ENCODE results near the gene ZBTB20.

- no peak for TF ChIP-seq CTCF (conservative IDR thresholded peaks at IDR 0.05; ENCODE audit: low read depth, low read length)
- no peak for TF ChIP-seq EZH2phosphoT487 (IDR thresholded peaks at IDR 0.05; ENCODE audit: borderline replicate concordance, low read length)
Measured at GRCh38 chr3:114716126-114716525, 431.0 kb downstream of the ZBTB20 start.

All from PC-3 (cell line).